ENCODE data around the gene RPA1.

Gene RPA1

DNA sequence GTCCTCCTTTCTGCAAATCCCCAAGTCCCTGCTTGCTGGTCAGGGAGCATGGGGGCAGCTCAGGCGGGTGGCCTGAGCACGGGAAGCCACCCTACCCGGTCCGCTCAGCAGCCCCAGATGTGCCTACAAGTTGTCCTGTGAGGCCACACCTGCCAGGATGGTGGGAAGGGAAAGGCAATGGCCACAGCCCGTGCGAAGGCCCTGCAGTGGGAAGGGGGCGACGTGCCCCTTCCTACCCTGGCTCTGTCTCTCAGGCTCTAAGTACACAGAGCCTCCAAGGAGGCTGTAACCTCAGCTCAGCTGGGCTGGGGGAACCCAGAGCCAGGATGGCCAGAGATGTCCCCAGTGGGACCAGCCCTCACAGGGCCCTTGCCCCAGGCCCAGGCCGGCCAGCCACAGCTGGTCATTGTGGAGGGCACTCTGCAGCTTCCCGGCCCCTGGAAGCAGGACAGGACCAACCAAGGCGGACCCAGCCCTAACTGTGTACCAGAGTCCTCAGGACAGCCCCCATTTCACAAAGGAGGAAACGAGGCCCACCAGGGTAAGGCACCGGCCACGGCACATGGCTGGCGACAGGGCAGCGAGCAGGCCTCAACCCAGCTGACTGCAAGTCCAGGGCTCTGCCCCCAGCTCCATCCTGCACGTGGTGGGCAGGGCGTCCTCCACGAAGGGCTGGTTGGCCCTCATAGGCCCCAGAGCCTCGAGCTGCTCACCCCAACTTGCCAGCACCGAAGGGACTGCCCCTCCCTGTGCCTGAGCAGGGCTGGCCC is 113.0 kb downstream of the RPA1 start:
- DNase-seq, result no peak

GRCh38 chr17:1943436-1943831 is 113.6 kb downstream of the RPA1 start:
- DNase-seq, result no peak

- DNase-seq, result no peak
Measured at GRCh38 chr17:1945621-1946020, 115.8 kb downstream of the RPA1 start.

DNA sequence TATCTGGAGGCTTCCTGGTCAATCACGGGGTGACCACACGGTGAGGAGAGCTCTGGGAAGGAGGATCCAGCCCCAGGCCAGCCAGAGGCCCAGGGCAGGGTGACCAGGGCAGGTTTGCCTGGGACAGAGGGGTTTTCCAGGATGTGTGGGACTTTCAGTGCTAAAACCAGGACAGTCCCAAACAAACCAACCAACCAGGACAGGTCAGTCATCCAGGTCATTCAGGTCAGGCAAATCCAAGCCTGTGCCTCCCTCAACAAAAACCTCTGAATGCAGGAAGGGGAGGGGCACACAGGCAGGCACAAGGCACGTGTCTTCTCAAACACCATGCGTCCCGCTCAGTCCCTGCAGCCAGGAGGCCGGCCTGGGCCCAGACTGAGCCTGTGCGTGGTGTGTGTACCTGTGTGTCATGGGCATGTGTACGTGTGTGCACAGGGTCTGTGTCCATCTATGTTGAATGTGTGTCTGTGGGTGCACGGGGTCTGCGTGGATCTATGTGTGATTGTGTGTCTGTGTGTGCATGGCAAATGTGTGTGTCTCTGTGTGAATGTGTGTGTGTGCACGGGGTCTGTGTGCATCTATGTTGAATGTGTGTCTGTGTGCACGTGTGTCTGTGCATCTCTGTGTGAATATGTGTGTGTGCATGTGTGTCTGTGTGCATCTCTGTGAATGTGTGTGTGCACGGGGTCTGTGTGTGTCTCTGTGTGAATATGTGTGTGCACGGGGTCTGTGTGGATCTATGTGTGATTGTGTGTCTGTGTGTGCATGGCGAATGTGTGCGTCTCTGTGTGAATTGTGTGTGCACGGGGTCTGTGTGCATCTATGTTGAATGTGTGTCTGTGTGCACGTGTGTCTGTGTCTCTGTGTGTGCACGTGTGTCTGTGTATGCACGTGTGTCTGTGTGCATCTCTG is 116.5 kb downstream of the RPA1 start:
- DNase-seq, result no peak

- no peak for DNase-seq
Measured at GRCh38 chr17:1947229-1947742, 117.5 kb downstream of the RPA1 start.

DNA sequence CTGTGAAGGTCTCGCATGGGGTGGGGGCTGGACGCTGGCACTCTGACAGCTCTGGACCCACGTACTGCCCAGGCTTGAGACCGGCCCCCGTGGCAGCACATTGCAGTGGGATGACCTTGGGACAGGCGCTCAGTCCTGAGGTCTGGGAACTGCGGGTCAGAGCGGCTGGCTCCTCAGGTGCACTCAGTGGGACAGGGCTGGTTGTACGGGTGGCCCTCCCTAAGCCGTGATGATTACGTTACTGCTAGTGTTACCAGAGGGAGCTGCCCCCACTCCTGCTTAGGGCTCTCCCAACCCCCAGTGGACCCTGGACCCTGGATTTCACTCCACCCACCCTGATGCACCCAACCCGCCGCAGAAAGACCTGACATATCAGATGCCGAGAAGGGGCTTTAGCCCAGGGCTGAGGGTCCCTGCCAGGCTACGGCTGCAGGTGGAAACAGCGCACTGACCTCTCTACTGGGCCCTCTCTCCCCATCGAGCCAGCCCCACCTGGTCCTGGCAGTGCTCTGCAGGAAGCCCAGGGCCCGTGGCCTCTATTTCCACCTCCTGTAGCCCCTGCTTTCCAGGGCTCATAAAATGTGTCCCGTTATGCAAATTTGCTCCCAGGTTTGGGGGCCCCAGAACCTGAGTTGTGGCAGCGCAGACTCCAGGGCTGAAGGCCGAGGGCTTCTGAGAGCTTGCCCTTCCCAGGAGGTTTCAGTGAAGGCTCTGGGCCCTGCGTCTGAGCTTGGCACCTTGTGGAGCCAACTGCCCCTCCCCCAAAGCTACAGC is 118.1 kb downstream of the RPA1 start:
- no peak for DNase-seq

DNA sequence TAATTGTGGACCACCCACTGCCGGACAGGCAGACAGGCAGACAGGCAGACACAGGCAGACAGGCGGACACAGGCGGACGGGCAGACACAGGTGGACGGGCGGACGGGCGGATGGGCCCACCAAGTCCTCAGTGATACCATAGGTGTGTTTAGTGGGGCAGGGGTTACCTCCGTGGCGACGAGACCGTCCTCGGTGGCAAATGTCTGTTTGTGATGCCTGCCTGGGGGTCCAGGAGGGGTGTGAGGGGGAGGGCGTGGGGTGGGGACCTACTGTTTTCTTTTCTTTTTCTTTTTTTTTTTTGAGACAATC is 118.7 kb downstream of the RPA1 start:
- DNase-seq, result no peak
